ENCODE data around the gene TGFBR3.
A peak's percentile ranks its signal among the peaks of the same experiment; 100 is the strongest.

TGFBR3 gene

DNA sequence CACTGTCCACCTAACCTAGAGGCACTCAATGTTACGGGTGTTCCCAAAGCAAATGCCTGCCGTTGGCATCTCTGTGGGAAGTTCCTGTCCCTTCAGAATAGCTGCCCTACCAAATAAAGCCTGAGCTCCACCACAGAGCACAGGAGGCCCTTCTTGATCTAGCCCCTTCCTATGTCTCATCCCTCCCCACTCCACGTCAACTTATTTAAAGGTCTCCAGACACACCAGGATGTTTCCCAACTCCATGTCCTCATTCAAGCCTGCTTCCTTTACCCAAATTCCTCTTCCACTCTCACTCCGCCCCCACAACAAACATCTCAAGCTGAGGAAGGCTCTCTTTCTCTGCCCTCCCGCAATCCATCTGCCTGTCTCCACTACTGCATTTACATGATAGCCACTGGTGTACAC, 87.7 kb downstream of the TGFBR3 start:
- H3K36me3 Mint-ChIP-seq (ENCODE audit: low read depth) = peaks cover 33% of the 10 kb centered on the region
- H3K4me3 Mint-ChIP-seq = no peak overlapping the region
- peaks cover 40% of the 10 kb centered on the region for H3K4me1 Mint-ChIP-seq (ENCODE audit: low read depth)
- H3K9me3 Mint-ChIP-seq = peaks cover 2% of the 10 kb centered on the region
- no peak for DNase-seq
- no peak overlapping the region for H3K27ac Mint-ChIP-seq
- H3K27me3 Mint-ChIP-seq = no peaks in the 10 kb centered on the region

DNA sequence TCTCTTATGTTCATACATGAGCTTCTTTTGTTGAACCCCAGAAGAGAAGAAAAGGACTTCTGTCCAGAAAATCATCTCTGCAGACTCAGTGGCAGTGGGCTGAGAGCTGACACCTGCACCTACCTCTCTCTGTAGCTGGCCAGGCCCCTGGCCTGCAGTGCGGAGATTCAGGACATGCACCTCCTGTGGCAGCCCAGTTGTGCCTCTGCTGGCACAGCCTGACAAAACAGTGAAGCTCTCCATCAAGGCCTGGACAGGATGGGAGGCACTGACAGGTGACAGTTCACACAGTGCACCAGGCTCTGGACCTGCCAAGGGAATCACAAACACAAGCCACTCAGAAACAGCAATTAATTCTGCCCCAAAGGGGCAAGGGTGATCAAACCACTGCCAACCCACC, 88.8 kb downstream of the TGFBR3 start:
- H3K4me1 Mint-ChIP-seq (ENCODE audit: low read depth) = peaks cover 38% of the 10 kb centered on the region
- peaks cover 30% of the 10 kb centered on the region for H3K36me3 Mint-ChIP-seq (ENCODE audit: low read depth)
- H3K9me3 Mint-ChIP-seq = peaks cover 2% of the 10 kb centered on the region
- no peaks in the 10 kb centered on the region for H3K27me3 Mint-ChIP-seq
- no peak for DNase-seq
- no peak overlapping the region for H3K27ac Mint-ChIP-seq
- no peak overlapping the region for H3K4me3 Mint-ChIP-seq

DNA sequence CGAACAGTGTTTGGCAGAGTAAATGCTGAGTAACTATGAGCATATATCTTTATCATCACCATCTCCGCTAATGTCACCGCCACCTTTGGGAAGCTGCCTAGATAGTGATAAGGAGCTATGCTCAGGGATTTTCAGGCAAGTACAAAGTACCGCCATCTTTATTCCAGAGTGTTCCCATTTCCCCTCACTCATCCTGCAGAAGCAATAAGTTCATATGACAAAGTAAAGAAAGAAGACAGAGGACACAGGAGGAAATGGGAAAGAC, 89.6 kb downstream of the TGFBR3 start:
- peaks cover 2% of the 10 kb centered on the region for H3K9me3 Mint-ChIP-seq
- no peak for DNase-seq
- no peak overlapping the region for H3K4me3 Mint-ChIP-seq
- peaks cover 30% of the 10 kb centered on the region for H3K36me3 Mint-ChIP-seq (ENCODE audit: low read depth)
- no peak overlapping the region for H3K27ac Mint-ChIP-seq
- H3K4me1 Mint-ChIP-seq (ENCODE audit: low read depth) = peaks cover 41% of the 10 kb centered on the region
- H3K27me3 Mint-ChIP-seq = no peaks in the 10 kb centered on the region

DNA sequence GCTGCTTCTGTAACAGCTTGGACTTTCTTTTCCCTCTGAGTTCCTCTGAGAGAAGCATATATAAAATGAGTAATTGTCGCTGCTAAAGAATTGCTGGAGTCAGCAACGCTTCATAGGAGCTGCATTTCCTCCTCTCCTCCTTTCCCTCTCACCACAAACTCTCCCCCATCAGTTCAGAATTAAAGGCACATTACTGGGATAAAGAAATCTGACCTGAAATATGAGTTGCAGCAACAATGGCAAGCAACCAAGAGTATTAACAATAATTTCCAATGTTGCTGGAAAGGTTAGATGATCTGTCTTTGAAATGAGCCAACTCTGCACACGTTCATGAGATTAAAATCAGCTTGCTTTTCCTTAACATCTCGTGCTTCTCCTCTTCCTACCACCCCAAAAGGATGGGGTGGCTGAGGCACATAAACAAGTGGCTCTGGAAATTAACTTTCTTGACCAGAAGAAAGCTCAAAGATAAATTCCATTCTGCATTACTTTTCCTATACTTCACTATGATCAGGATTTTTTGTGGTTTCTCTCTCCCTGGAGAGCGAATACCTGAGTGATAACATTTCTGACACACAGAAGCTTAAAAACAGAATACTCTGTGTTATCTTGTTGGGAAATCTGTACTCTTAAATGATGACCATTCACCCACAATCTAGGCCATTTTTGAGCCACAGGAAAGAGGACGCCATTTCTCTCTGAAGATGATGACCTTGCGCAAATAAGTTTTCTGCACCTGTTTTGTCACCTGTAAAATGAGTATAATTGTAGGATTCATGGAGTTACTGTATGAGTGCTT, 90.2 kb downstream of the TGFBR3 start:
- H3K27ac Mint-ChIP-seq = no peak overlapping the region
- no peaks in the 10 kb centered on the region for H3K27me3 Mint-ChIP-seq
- peaks cover 2% of the 10 kb centered on the region for H3K9me3 Mint-ChIP-seq
- no peak overlapping the region for H3K4me3 Mint-ChIP-seq
- H3K4me1 Mint-ChIP-seq (ENCODE audit: low read depth) = peaks cover 45% of the 10 kb centered on the region
- no peak for DNase-seq
- peaks cover 30% of the 10 kb centered on the region for H3K36me3 Mint-ChIP-seq (ENCODE audit: low read depth)

DNA sequence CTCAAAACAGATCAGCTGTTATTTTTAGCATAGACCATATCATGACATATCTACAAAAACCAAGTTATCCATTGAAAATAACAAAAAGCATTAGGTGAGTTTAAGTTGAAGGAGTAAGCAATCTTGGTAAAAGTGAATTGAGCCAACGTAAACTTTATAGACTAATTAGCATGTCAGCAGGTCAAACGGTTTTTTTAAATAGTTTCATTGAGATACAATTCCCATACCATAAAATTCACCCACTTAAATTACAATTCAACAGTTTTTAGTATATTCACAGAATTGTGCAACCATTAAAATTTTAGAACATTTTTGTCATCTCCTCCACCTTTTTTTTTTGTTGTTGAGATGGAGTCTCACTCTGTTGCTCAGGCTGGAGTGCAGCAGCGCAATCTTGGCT, 92.1 kb downstream of the TGFBR3 start:
- Mint-ChIP-seq H3K27me3 (no peaks in the 10 kb centered on the region), H3K4me1 (ENCODE audit: low read depth) (peaks cover 44% of the 10 kb centered on the region), H3K4me3 (no peak overlapping the region), H3K27ac (no peak overlapping the region), H3K9me3 (peaks cover 2% of the 10 kb centered on the region), H3K36me3 (ENCODE audit: low read depth) (peaks cover 29% of the 10 kb centered on the region)
- no peak for DNase-seq

GRCh38 chr1:91793189-91793588, 92.8 kb downstream of the TGFBR3 start:
- no peak for DNase-seq
- peaks cover 29% of the 10 kb centered on the region for H3K36me3 Mint-ChIP-seq (ENCODE audit: low read depth)

DNA sequence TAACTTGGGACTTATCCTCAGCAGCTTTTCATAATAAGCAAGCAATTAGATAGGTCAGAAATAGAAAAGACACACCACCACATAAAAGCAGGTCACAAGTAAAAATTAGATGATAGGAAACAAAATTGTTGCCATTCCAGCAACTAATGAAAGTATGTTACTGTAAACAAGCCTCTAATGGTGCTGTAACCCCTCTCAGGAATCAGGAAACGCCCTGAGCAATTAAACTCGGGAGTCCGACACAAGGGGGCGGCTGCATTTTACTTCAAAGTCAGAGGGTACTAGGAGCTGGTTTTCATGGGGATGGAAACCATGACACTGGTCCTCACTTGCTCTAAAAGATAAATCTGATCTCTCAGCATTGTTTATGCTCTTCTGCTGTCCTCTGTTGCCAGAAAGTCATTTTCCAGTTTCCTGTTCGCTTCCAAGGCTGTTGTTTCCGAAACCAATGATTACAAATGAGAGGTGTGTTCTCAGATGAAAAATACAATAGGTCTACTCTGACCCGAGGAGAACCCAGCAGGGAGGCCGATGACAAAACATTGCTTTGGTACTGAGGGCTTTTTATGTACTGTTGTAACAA, 93.4 kb downstream of the TGFBR3 start:
- Mint-ChIP-seq H3K36me3 (ENCODE audit: low read depth) (peaks cover 29% of the 10 kb centered on the region), H3K4me3 (no peak overlapping the region), H3K4me1 (ENCODE audit: low read depth) (peaks cover 39% of the 10 kb centered on the region), H3K27me3 (no peaks in the 10 kb centered on the region), H3K9me3 (peaks cover 2% of the 10 kb centered on the region), H3K27ac (no peak overlapping the region)
- no peak for DNase-seq

More at GRCh38 chr1:91793189-91793588, 92.8 kb downstream of the TGFBR3 start:
- no peak overlapping the region for H3K27ac Mint-ChIP-seq
- no peak overlapping the region for H3K4me3 Mint-ChIP-seq
- no peaks in the 10 kb centered on the region for H3K27me3 Mint-ChIP-seq
- peaks cover 2% of the 10 kb centered on the region for H3K9me3 Mint-ChIP-seq
- H3K4me1 Mint-ChIP-seq (ENCODE audit: low read depth) = peaks cover 39% of the 10 kb centered on the region

DNA sequence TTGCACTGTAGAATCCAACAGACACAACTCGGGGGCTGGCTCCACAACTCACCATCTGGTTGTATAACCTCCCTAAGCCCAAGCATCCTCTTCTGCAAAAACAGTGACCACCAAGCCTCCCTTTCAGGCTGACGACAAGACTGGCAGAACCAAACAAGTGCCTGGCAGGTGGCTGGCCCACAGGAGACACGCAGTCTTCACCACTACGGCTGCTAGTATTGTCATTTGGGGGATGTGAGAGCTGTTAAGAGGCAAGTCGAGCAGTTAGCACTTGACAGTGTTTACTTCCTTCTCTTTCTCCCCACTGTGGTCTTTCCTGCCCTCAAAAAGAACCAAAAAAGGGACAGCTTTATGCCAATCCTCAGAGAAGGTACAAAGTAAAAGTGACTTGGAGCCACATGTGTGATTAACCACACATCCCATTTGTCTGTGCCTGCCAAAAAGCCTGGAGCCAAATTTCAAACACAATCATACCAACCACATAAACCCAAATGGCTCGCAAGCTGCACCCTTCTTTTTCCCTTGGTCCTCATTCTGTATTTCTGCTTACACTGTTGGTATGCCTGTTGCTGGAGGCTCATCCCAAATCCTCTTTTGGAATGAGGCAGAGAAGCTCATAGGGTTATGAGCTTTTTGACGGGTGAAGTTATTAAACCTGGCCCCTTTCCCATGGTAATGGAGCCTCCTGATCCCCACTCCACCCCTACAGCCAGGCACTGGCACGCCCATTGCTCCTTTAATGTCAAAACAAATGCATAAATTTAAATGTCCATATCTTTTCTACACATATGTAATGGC, 94.1 kb downstream of the TGFBR3 start:
- peaks cover 25% of the 10 kb centered on the region for H3K36me3 Mint-ChIP-seq (ENCODE audit: low read depth)
- H3K9me3 Mint-ChIP-seq = peaks cover 2% of the 10 kb centered on the region
- H3K27me3 Mint-ChIP-seq = no peaks in the 10 kb centered on the region
- no peak overlapping the region for H3K4me3 Mint-ChIP-seq
- peaks cover 39% of the 10 kb centered on the region for H3K4me1 Mint-ChIP-seq (ENCODE audit: low read depth)
- peak overlapping the region; percentile 18 for H3K27ac Mint-ChIP-seq
- no peak for DNase-seq

- peaks cover 2% of the 10 kb centered on the region for H3K9me3 Mint-ChIP-seq
- H3K27ac Mint-ChIP-seq = no peak overlapping the region
- no peak for DNase-seq
- H3K27me3 Mint-ChIP-seq = no peaks in the 10 kb centered on the region
- peaks cover 36% of the 10 kb centered on the region for H3K4me1 Mint-ChIP-seq (ENCODE audit: low read depth)
- peaks cover 22% of the 10 kb centered on the region for H3K36me3 Mint-ChIP-seq (ENCODE audit: low read depth)
- H3K4me3 Mint-ChIP-seq = no peak overlapping the region
These were observed 94.8 kb downstream of the TGFBR3 start for GRCh38 chr1:91791103-91791502.

GRCh38 chr1:91790392-91790791, 95.6 kb downstream of the TGFBR3 start:
- DNase-seq = no peak
- H3K27me3 Mint-ChIP-seq = no peaks in the 10 kb centered on the region
- no peak overlapping the region for H3K27ac Mint-ChIP-seq
- peaks cover 17% of the 10 kb centered on the region for H3K36me3 Mint-ChIP-seq (ENCODE audit: low read depth)
- no peak overlapping the region for H3K4me3 Mint-ChIP-seq
- H3K9me3 Mint-ChIP-seq = peaks cover 2% of the 10 kb centered on the region
- H3K4me1 Mint-ChIP-seq (ENCODE audit: low read depth) = peaks cover 32% of the 10 kb centered on the region

DNA sequence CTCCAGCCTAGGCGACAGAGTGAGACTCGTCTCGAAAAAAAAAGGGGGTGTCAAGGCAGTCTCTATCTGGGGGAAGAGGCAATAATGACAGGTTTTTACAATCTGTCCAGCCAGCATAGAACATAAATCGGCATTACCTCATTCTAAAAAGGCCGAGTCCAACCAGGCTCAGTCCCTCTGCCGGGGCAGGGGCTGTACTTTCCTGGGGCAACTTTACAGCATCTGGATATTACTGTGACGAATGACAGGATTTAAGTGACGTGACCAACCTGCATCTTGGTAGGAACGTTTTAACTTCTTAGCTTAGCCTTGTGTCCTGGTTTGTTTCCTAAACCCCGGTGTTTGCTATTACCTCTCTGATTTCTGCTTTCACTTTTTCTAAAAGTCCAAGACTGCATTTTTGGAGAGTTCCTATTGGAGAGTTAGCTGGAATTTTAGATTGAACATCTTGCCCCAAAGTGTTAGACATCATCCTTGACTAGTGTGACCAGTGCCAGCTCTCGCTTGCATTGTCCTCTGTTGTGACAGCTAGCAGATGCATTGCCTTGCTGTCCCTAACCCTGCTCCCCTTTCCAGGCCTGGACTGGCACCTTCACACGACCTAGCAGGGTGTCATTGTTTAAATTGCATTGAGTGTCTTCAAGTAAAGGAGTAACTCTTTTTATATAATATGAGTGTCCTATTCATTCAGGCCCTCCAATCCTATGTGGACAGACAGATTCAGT, 96.5 kb downstream of the TGFBR3 start:
- Mint-ChIP-seq H3K4me3 (no peak overlapping the region), H3K9me3 (peaks cover under 1% of the 10 kb centered on the region), H3K27ac (no peak overlapping the region), H3K27me3 (no peaks in the 10 kb centered on the region), H3K4me1 (ENCODE audit: low read depth) (peaks cover 28% of the 10 kb centered on the region), H3K36me3 (ENCODE audit: low read depth) (peaks cover 9% of the 10 kb centered on the region)
- no peak for DNase-seq

DNA sequence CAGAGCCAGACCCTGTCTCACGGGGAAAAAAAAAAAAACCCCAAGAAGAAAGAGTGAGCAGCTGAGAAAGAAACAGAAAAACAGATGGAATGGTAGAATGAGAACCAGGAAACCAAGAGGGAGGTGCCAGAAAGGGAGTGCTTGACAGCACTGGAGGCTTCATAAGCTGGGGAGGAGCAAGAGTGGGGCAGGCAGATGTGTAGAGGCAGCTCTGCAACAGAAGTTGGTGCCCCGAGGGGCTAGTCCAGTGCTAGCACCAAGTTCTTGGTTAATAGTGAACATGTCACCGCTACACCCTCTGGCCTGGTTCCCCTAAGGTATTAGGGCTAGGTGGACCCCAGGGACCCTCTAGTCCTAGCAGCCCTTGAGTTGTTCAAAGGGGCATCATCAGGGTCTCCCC, 98.0 kb downstream of the TGFBR3 start:
- Mint-ChIP-seq H3K27me3 (no peaks in the 10 kb centered on the region), H3K27ac (no peak overlapping the region), H3K4me3 (no peak overlapping the region), H3K36me3 (ENCODE audit: low read depth) (peaks cover 12% of the 10 kb centered on the region), H3K4me1 (ENCODE audit: low read depth) (peaks cover 29% of the 10 kb centered on the region), H3K9me3 (no peaks in the 10 kb centered on the region)
- no peak for DNase-seq

DNA sequence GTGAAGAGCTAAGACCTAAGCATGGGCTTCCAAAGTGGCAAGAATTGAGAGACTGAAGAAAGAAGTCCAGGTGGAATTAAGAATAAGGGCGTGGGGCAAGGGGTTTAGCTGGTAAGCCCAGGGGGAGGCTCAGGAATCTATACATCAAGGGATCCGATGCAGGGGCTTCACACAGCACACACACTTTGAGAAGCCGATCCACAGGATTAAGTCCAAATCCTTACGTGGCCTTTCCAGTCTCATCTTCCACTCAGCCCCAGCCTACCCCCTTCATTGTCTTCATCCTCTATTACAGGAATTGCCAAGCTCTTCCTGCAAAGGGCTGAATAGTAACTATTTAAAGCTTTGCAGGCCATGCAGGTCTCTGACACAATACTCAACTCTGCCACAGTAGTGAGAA, 101.3 kb downstream of the TGFBR3 start:
- H3K4me1 Mint-ChIP-seq (ENCODE audit: low read depth) = peaks cover 13% of the 10 kb centered on the region
- no peaks in the 10 kb centered on the region for H3K27me3 Mint-ChIP-seq
- DNase-seq = no peak
- H3K27ac Mint-ChIP-seq = no peak overlapping the region
- H3K4me3 Mint-ChIP-seq = no peak overlapping the region
- peaks cover 32% of the 10 kb centered on the region for H3K36me3 Mint-ChIP-seq (ENCODE audit: low read depth)
- no peaks in the 10 kb centered on the region for H3K9me3 Mint-ChIP-seq

- Mint-ChIP-seq H3K27me3 (no peaks in the 10 kb centered on the region), H3K9me3 (no peaks in the 10 kb centered on the region), H3K4me1 (ENCODE audit: low read depth) (peaks cover 13% of the 10 kb centered on the region), H3K36me3 (ENCODE audit: low read depth) (peaks cover 32% of the 10 kb centered on the region), H3K4me3 (no peak overlapping the region), H3K27ac (no peak overlapping the region)
- no peak for DNase-seq
These were observed 101.8 kb downstream of the TGFBR3 start for GRCh38 chr1:91784191-91784590.

Data from activated T-cell treated with anti-CD3 and anti-CD28 coated beads, Interleukin-2, amount 50 U/mL, for 24 hours (primary cell).